ENCODE data around the gene FOXP4.

The FOXP4 gene, protein sequence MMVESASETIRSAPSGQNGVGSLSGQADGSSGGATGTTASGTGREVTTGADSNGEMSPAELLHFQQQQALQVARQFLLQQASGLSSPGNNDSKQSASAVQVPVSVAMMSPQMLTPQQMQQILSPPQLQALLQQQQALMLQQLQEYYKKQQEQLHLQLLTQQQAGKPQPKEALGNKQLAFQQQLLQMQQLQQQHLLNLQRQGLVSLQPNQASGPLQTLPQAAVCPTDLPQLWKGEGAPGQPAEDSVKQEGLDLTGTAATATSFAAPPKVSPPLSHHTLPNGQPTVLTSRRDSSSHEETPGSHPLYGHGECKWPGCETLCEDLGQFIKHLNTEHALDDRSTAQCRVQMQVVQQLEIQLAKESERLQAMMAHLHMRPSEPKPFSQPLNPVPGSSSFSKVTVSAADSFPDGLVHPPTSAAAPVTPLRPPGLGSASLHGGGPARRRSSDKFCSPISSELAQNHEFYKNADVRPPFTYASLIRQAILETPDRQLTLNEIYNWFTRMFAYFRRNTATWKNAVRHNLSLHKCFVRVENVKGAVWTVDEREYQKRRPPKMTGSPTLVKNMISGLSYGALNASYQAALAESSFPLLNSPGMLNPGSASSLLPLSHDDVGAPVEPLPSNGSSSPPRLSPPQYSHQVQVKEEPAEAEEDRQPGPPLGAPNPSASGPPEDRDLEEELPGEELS

DNA sequence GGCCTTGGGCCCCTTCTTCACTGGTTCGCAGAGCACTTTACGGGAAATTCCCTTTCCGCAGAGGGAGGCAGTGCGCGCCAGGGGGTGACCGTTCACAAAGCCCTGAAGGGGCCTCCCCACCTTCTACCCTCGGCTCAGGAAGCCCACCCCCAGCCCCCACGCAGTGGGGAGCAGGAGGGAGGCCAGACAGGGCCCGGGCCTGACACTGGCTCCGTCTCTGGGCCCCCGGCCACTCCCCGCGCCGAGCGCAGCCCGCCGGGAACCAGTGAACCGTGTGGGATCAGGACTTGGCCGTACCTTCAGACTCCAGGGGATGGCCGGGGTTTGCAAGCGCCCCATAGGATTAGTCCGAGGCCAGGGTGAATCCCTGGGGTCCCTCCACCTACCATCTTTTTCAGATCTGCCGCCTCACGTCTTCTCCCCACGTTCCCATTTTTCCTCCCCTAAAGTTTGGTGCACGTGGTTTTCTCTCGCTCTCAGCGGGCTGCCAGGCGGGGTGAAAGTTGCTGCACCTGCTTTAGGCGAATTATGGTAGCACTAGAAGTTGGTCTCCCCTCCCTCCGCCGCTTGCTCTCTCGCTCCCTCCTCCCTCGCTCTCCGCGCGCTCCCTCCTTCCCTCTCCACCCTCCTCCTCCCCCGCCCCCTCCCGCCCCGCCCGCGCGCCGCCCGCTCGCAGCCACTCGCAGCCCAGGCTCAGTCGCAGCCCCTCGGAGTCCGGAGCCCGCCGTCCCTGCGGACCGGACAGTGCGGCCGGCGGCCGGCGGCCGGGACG lies at the start of gene FOXP4:
Gene FOXP4, plus strand, starts transcription at position 679 of the 772 bp plus-strand sequence. CDS start 19,380 bp downstream, outside the sequence.
- DNase-seq (ENCODE audit: low read depth in 2 of 2, low spot score in 1 of 2), result peak; percentile 61 to 72

DNA sequence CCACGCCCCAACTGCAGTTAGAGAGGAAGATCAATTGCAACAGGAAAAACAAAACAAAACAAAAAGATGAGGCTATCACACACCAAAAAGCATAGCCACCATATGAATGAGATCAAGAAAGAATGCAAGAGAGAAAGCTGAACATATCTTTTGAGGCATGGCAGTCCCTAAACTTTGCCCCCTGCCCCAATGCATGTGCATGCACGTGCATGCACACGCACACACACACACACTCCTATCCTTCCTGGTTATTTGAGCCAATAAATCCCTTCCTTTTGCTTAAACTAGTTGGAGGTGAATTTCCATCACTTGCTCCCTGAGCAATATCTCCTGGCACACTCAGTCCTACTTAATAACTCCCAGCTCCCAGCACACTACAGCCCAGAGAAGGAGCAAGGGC lies 48.6 kb upstream of the FOXP4 start:
- DNase-seq (ENCODE audit: low read depth in 2 of 2, low spot score in 1 of 2), result no peak

DNA sequence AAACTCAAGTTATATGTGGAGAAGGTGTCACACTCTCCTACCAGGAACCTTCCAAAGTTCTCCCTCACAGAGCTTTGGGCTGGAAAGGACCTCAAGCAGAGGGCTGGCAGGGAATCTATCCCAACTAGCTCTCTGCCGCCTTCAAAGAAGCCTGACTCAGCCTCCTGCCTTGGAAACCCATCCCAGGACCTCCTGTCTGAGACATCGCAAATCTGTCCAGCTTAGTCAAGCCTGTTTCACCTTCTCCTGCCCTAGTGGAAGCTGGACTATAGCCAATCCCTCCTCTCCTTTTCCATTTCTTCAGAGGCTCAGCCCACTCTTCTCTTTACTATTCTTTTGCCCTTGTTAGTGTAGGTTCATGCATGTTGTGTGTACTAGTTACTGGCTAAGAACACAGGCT lies 48.2 kb upstream of the FOXP4 start:
- no peak for DNase-seq (ENCODE audit: low read depth in 2 of 2, low spot score in 1 of 2)

DNA sequence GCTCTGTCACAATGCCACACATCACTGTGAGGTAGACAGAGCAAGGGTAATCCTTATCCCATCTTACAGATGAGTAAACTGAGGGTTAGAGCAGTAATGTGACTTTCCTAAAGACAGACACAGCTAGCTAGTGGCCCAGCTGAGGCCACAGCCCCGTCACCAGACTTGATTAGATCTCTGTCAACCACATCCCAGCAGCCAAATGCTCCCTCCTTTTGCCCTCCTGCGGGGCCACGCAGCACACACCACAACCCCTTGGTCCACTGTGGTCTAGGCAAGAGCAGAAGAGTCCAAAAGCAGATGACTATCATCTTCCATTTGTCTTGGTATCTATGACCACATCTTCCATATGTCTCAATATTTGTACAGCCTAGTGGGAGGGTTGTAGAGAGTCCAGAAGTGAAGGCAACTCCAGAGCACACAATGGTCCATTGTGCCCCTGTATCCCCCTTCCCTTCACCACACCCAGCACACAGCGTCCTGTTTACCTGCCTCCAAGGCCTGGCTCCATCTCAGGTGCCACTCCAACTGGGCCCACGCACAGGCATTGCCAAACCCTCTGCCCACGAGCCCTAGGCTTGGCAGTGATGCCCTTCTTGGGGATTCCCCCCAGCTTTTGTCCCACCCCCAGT lies 47.1 kb upstream of the FOXP4 start:
- no peak for DNase-seq (ENCODE audit: low read depth in 2 of 2, low spot score in 1 of 2)

DNA sequence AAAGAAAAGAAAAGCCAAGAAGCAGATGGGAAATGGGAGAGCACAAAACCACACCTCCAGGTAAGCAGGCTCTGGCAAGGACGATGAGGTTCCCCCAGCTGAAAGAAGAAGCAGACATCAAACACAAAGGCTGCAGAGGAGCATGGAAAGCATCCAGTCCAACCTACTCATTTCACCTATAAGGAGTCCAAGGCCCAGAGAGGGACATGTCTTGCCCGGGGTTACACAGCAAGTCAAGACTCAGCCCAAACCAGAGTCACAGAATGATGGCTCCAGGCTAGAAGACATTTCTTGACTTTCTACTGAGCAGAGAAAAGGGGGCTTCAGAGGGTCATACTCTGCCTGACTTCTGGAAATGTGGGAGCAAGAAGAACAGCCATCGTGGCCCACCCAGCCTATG lies 45.6 kb upstream of the FOXP4 start:
- DNase-seq (ENCODE audit: low read depth in 2 of 2, low spot score in 1 of 2), result no peak

DNA sequence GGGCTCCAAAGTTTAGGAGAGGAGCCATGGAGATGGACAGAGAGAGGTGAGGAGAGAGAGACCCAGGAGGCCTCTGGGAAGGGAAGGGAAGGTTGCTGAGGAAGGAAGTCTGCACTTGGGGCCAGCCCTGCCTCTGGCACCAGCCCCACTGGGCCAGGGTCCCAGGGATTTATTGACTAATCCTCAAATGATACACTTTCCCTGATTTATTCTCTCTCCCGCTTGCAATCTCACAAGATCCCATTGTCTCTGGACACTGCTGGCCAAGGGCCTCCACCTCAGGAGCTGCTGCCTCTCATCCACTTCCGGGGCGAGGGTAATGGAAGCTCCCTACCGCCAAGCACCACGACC lies 43.6 kb upstream of the FOXP4 start:
- no peak for DNase-seq (ENCODE audit: low read depth in 2 of 2, low spot score in 1 of 2)

DNA sequence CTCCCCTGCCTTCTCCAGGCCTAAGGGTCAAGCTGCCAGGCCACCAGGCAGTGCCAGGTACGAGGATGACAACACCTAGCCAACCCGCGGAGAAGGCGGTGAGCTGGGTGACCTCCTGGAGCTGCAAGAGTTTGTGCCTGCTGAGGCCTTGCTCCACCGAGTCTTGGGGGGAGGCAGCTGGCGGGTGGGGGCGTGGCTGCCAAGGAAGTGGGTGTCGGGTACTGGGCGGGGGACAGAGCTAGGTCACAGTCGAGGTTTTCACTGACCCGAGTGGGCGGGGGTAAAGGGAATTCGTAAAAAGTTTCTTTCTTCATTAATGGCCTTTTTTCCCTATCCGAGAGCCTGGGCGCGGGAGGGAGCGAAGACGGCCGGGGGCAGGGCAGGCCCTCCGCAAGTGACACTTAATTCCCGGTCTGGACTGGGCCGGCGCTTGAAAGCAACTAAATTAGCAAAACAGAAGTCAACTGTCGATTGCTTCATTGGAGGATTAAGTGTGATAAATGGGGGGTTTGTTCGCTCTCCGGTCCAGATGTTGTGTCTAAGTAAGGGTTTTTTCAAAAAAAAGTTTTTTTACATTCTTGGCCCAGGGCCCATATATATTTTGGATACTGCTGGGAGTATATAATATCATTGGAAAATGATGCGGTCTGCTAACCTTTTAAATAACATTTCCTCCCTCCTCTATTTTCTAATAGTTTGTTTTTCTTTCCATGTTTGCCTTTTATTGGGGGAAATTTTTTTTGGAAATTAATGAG lies 43.1 kb upstream of the FOXP4 start:
- DNase-seq (ENCODE audit: low read depth in 2 of 2, low spot score in 1 of 2), result no peak

DNA sequence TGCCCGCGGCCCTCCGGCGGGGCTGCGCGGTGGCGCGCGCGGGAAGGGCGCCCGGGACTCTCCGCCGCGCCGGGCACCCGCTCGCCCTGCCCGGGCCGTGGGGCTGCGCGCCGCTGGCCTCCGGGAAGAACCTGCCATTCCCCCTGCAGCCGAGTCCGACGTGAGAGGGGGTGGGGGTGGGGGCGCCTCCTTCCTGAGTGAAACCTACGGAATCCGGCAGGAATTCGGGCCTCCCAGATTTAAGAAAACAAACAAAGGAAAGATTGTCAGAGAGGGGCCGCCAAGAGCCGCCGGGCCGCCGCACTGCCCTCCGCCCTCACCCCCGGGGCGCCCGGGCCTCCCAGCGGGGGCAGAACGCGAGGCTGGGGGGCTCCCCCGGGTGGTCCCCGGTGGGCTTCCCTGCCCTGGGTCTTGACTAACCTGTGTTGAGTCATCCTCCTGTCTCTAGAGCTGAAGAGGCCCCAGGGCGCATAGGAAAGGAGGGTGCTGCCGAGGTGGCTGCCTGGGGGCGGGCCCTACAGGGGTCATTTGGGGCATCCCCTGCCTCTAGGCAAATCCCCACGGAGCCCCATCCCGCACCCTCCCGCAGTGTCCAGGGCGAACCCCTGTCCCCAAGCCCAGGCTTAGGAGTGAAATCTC lies 42.2 kb upstream of the FOXP4 start:
- DNase-seq (ENCODE audit: low read depth in 2 of 2, low spot score in 1 of 2), result no peak

DNA sequence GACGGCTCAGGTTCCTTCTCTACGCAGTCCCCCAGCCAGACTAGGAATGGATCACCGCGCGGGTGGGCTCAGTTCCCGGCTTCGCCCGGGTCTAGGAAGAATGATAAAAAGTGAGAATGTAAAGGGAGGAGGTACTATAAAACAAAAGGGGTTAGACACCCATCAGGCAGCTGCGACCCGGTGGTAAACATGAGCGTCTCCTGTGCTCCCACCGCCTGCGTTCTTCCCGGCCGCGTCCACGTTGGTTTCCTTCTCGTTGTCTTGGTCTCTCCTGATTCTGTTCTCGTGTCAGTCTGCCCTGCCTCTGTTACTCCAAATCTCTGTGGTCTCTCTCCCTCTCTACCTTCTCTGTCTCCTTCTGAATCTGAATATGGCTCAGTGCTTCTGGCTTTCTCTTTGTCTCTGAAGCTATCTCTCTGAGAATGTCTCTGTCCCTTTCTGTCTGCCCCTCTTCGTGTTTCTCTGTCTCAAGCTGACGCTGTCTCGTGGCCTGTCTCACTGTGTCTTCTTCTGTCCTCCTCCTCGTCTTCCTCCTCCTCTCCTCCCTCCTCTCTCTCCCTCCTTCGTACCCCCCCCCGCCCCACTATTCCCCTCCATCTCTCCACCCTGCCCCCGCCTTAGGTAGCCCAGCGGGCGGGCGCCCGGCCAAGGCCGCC lies 41.6 kb upstream of the FOXP4 start:
- no peak for DNase-seq (ENCODE audit: low read depth in 2 of 2, low spot score in 1 of 2)

DNA sequence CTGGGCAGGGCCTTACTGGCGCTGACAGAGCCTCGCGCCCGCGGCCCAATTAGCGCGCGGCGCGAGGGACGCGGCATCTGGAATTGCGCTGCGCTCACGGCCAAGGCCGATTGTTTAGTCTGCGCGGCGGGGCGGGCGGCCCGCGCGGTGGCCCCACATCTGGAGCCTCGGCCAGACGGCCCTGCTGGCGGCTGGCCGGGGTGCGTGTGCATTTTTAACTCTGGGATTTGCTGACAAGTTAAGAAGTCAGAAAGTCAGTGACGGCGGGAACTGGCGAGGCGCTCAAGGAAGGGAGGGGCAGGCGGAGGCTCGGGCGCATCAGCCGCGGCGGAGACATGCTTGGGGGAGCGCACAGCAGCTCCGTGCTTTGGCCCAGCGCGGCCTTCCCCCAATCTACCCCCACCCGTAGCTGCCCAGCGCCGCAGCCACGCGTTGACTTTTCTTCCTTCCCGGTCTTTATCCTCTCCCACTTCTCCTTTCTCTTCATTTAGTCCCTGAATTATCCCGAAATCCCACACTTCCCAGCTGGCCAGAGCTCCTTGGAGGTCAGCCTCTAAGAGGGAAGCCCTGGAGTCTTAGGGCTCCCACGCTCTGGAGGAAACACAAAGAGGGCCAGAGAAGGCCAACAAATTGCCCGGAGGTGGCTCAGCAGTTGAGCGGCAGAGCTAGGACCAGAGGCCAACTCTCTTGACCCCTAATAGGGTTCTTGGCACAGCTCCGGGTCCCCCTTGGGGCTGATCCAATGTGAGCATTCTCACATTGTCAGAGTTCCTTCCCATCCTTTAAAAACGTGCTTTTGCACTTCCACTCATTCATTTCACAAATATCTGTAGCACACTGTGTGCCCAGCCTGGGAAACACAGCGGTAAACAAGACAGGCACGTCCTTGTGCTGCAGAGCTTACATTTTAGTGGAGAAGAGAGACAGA lies 40.8 kb upstream of the FOXP4 start:
- no peak for DNase-seq (ENCODE audit: low read depth in 2 of 2, low spot score in 1 of 2)

DNA sequence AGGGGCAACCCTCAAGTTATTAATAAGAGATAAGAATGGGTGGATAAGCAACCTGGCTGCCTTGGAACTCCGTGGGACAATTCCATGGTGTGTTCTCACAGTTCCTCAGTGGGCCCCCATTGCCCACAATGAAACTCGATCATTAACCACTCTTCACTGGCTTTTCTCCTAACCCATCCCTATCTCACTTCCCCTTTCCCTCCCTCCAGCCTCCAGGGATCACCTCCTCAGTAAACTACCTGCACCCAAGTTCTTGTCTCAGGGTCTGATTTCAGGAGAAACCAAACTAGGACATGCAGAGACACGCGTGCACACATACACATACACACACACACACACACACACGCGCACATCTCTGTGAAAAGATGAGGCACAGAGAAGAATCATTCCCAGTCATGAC lies 37.7 kb upstream of the FOXP4 start:
- no peak for DNase-seq (ENCODE audit: low read depth in 2 of 2, low spot score in 1 of 2)

DNA sequence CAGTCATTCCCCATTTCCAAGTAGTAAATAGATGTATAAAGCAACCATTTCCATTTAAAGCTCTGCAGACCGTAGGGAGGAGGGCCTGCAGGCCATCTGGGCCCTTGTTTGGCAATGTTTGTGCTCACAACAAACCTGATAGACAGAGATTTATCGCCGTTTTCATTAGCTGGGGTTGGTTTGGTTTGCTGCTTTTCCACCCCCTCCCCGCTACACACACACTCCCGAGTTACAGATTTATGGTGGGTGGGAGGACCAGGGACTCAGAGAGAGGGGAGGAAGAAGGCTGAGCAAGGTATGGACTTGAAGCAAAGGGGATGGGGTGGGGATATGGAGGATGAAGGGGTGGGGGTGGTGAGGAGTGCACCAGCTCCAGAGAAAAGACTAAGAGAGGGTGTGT lies 36.6 kb upstream of the FOXP4 start:
- no peak for DNase-seq (ENCODE audit: low read depth in 2 of 2, low spot score in 1 of 2)

DNA sequence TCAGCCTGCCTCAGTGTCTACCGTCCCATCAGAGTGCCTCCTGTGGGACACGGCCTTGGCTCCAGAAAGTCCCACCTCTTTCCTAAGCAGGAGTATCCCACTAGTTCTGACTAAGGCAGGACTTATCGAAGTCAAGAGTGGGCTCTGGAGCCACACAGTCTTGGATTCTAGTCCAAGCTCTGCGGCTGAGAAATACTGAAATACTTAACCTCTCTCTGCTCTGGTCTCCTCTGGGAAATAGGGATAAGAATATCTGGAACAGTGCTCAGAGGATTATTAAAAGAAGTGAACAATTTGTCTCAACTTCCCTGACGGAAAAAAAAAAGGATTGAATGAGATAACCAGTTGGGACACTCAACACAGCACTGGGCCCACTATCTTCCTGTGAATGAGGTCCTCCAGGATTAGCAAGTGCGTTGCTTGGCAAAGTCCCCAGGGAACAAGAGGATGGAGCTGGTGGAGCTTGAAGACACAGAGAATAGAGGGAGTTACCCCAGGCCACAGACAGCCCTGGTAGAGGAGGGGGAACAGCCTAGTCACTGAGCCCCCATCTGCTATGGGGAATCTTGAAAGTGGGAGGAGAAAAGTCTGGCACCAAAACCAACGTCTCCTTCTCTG lies 34.6 kb upstream of the FOXP4 start:
- no peak for DNase-seq (ENCODE audit: low read depth in 2 of 2, low spot score in 1 of 2)

DNA sequence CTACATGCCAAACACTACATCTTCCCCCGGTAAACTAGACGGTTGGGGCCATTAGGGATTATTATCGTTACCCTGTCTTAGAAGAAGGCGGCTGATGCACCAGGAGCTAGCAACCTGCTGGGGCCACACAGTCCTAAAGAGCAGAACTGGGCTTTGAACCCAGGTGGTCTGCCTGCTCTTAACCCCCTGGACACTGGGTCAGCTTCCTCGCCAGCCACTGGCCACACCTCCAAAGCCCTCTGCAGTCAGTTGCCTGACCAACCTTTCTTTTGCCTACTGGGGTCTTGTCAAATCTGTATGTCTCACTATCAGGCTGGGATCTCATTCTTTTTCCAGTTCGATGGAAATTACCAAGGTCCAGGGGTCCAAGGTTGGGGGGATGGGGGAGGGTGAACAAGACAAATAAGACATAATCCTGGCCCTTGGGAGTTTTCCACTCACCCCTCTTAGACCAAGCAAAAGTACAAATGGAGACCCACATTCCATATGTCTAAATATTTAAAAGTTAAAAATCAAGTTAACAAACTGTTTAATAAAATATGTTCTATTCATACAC lies 34.0 kb upstream of the FOXP4 start:
- DNase-seq (ENCODE audit: low read depth in 2 of 2, low spot score in 1 of 2), result no peak

DNA sequence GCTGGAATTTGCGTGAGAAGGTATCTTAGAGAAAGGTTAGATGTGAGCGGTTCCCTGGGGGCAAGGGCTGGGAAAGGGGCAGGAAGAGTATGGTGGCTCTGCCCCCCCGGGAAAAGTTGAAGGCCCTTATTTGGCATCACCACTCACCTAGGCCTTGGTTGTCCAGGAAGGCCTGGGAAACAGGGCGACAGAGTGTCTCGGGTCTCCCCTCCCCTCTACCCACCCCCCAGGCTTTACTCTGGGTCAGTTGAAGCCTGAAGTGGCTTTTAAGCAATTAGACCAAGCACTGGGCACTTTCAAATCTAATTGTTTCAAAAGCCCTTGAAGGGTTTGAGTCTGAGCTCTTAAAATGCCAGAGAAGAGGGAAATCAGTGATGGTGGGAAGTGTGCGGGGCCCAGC lies 30.2 kb upstream of the FOXP4 start:
- DNase-seq (ENCODE audit: low read depth in 2 of 2, low spot score in 1 of 2), result no peak

DNA sequence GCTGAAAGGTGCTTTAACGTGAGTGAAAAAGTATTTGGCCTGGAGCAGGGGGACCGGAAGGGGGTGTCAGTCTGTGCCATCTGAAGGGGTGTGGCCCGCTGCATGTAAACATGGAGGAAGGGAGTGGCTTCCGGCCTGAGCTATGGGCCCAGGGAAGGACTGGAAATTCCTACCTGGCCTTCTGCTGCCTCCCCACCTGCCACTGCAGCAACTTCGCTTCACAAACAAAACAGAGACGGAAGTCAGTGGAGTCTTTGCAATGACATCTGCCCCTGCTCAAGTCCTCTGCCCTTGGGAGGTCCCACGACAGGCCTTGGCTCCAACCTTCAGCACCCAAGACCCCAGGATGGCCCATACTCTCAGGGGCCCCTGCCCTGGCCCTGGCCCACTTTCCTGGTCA lies 28.1 kb upstream of the FOXP4 start:
- no peak for DNase-seq (ENCODE audit: low read depth in 2 of 2, low spot score in 1 of 2)

DNA sequence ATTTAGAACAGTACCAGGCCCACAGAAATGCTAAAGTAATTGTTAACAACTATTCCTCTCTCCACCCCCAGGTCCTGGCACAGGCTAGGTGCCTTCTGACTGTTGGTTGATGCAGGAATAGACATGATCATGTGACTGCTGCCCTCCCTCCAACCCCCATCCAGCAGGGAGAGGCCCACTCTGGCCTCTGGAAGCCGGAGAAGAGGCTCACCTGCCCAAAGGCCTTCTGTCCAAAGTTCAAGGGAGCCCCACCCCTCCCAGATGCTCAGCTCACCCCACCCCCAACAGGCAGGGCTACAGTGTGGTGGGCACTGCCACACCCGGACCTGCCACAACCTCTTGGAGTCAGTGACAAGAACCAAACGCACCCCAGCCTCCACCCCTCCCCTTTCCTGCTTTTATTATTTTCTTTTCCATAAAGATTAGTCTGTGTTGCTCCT lies 26.9 kb upstream of the FOXP4 start:
- no peak for DNase-seq (ENCODE audit: low read depth in 2 of 2, low spot score in 1 of 2)
